AG10803 (cell line): ENCODE measurements around the gene SMO.
"Not testable (repeated sequence)": the region's sequence is repeated elsewhere in the genome, so short reads cannot be mapped to it uniquely, and the experiment has no call there.

Experiments used
- DNase-seq: peaks from one replicate; pipeline ENCODE4 v3.0.0; 2010; ENCODE audit warnings: low read depth
- H3K4me3 ChIP-seq: 2 replicates; pipeline ENCODE4 v1.5.1; 2011; ENCODE audit warnings: mild to moderate bottlenecking, low read length, control low read depth
- CTCF ChIP-seq: conservative IDR thresholded peaks from 2 replicates; pipeline ENCODE4 v1.5.1; 2011; ENCODE audit warnings: mild to moderate bottlenecking, low read length, control low read depth, inconsistent platforms

Gene SMO

GRCh38 chr7:129218514-129219062 is 30.2 kb downstream of the SMO start:
- peak; percentile 89 for TF ChIP-seq CTCF
- peak; percentile 73 for DNase-seq
- H3K4me3 ChIP-seq, result no peak overlapping the region

- H3K4me3 ChIP-seq, result not testable (repeated sequence)
Observed at GRCh38 chr7:129219166-129219565, 30.7 kb downstream of the SMO start.

DNA sequence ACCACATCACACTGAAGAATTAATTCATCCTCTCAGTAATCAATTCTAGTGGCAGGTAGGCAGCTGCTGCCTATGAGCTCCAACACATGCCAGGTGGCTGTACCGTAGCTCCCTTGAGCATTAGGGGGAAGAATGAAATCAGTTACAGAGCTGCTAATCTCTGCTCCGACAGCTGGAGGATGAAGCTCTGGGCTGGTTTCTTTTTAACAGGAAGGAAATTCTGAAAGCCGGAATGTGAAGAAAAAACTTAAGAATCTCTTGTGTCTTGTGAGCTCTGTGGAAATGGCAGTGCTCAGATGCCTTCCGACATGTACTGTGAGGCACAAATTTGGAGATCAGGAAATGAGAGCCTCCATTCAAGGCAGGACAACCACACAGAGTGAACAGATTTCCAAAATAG is 33.6 kb downstream of the SMO start:
- no peak for DNase-seq
- TF ChIP-seq CTCF, result no peak
- H3K4me3 ChIP-seq, result no peak overlapping the region

More at GRCh38 chr7:129219166-129219565, 30.7 kb downstream of the SMO start:
- not testable (repeated sequence) for DNase-seq

DNA sequence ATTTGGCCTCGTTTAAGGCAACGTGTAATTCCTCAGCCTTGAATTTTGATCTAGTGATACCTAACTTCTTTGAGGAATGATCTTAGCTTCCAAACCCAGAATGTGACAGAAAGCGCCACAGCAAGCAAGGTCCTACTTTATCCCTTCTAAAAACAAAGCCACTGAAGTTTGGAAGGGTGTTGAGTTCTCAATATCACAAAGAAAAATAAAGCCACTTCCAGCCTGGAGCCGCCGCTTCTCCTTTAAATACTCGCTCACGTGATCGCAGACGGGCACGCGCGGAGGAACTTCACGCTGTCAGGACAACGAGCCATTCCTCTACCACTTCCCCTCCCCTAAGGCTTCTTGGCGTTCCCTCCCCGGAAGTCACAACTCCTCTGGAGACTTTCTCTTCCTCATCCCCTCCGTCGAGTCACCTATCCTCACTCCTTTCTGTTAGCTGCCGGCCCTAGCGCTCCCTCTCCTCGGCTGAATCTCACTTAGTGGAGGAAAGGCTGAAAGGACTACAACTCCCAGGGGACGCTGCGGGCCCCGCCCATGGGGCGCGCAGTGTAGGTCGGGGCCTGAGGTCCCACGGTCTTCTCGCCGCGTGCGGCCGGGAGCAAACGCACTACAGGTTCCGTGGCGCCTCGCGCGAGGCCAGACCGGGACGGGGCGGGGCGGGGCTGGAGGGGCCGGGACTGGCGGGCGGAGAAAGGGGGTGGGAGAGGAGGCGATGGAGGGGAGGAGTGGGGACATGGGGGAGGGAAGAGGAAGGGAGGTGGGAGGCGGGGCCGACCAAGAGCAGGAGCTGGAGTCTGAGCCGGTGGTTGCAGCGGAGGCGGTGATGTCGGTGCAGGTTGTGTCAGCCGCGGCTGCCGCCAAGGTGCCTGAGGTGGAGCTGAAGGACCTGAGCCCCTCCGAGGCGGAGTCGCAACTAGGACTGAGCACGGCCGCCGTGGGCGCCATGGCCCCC is 36.1 kb downstream of the SMO start, which contains the start of gene AHCYL2:
Gene AHCYL2, plus strand, starts transcription at position 780 of the 955 bp plus-strand sequence.
- peak; percentile 97 for DNase-seq
- peak within 1 kb of the TSS; percentile 72 for H3K4me3 ChIP-seq
- no peak for TF ChIP-seq CTCF

GRCh38 chr7:129225206-129225930 is 36.9 kb downstream of the SMO start:
- peak; percentile 23 for DNase-seq
- peak overlapping the region; percentile 72 for H3K4me3 ChIP-seq
- TF ChIP-seq CTCF, result no peak

DNA sequence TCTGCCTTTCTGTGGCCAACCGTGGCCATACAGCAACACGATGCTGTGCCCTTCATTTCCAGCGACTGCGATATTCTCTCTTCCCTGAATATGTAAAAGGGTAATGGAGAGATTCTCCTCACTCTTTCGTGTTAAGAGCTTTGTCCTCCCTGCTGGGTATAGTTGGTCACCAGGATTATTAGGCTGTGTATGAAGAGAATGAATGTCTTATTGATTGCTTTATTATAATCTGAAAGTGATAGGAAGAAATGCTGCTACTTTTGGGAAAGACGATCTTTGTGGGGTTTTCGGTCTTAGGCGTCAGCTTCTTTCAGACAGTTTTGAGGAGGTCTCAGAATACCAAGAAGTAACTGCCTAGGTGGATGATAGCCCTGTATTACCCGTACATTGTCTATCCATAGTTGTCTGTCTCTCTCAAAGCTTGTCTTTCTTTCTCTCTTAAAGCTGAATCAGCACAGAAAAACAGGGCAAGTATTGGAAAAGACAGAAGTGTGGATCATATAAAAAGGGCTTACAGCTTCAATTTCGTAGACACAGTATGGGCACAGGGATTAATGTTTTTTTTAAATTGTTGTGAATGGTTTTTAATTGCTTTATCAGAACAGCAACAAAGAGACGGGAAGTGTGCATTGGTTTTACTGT is 37.6 kb downstream of the SMO start:
- peak overlapping the region; percentile 72 for H3K4me3 ChIP-seq
- TF ChIP-seq CTCF, result no peak
- DNase-seq, result peak; percentile 2
